ENCODE measurements around the gene MANSC1. TPM values are rescaled to one million over a fixed set of nuclear protein-coding genes. Genes with fewer than 3 reads are reported as not detected.

MANSC1 gene
- total RNA-seq, result 1 to 10 TPM in 1 of 2 donors, under 1 TPM in 1; 0.65 to 1.5 TPM

- Mint-ChIP-seq H3K36me3 (ENCODE audit: insufficient read depth in 2 of 2) (no peaks in the 10 kb centered on the region), H3K4me1 (ENCODE audit: low read depth) (peaks cover 32% of the 10 kb centered on the region), H3K9me3 (peaks cover 0 to 3% of the 10 kb centered on the region in 2 donors), H3K27me3 (ENCODE audit: low read depth) (no peaks in the 10 kb centered on the region), H3K27ac (no peak within 1 kb of the TSS), H3K4me3 (peak within 1 kb of the TSS; percentile 72 to 75)
- ATAC-seq (replicated peaks in 1 of 2), result peak; percentile 85 to 92
- peak; percentile 58 to 60 for DNase-seq
Observed at GRCh38 chr12:12349711-12350665, at the start of gene MANSC1. Gene MANSC1 (minus strand): TSS chr12:12350242. CDS start chr12:12343314, 6,928 bp downstream.

DNA sequence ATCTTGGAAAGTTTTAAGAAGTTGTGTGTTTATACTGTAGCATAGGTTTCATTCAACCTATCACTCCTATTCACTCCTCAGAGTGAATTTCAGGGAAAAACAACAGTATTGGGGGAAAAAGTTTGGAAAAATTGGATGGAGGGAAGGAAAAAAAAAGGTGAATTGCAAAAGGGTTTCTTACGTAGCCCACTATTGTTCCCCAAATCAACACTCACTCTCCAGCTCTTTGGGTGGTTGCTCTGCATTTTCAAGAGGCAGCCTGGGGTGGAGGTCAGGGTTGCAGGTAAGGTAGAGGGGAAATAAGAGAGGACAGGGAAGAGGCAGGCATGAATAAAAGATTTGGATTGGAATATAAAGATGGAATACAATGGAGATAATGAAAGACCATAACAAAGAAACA lies 49.1 kb upstream of the MANSC1 start:
- ATAC-seq (replicated peaks in 1 of 2), result no peak
- Mint-ChIP-seq H3K36me3 (ENCODE audit: insufficient read depth in 2 of 2) (peaks cover 12 to 22% of the 10 kb centered on the region in 2 donors), H3K27ac (peak overlapping the region; percentile 20), H3K9me3 (peaks cover 3% of the 10 kb centered on the region in 2 donors), H3K4me3 (no peak overlapping the region), H3K4me1 (ENCODE audit: low read depth) (peaks cover 79% of the 10 kb centered on the region), H3K27me3 (ENCODE audit: low read depth) (no peaks in the 10 kb centered on the region)
- DNase-seq, result no peak

DNA sequence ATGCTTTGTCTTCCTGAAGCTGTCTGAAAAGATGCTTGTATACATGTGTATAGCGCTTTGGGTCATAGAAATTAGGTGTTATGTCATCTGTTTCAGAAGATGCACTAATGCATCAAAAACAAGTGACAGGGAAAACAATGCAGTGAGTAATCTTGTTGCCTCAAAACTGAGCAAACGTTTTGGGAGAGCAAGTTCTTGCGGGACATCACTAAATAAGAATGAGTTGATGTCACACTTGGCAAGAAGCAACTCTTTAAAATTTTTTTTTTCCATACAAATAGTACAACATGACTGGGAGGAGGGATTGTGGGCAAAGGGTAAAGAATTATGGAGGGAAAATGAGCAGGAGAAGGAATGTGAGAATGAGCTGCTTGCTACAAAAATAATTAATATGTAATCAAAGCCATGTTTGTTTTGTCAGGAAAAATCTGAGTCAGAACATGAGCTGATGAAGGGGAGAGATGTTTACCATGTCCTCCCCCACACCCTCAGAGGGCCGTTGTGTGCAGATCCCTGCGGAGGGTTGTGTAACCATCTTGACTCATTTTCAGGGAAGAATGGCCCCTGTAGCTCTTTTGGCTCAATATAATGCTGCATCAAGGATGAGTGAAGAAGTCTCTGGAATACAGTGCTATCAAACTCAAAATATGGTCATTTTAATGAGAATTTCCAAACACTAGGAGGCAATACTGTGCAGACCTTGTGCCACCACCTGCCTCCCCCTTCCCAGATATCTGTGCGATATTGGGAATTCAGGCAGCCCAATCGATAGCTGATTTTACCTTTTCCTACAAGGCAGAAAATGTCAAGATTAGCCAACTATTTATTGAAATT lies 48.2 kb upstream of the MANSC1 start:
- H3K9me3 Mint-ChIP-seq, result peaks cover 3% of the 10 kb centered on the region in 2 donors
- DNase-seq (no peak), ATAC-seq (replicated peaks in 1 of 2) (no peak)
- H3K36me3 Mint-ChIP-seq (ENCODE audit: insufficient read depth in 2 of 2), result peaks cover 12 to 22% of the 10 kb centered on the region in 2 donors
- peak overlapping the region; percentile 13 for H3K27ac Mint-ChIP-seq
- peaks cover 69% of the 10 kb centered on the region for H3K4me1 Mint-ChIP-seq (ENCODE audit: low read depth)
- H3K4me3 Mint-ChIP-seq, result no peak overlapping the region
- H3K27me3 Mint-ChIP-seq (ENCODE audit: low read depth), result no peaks in the 10 kb centered on the region

DNA sequence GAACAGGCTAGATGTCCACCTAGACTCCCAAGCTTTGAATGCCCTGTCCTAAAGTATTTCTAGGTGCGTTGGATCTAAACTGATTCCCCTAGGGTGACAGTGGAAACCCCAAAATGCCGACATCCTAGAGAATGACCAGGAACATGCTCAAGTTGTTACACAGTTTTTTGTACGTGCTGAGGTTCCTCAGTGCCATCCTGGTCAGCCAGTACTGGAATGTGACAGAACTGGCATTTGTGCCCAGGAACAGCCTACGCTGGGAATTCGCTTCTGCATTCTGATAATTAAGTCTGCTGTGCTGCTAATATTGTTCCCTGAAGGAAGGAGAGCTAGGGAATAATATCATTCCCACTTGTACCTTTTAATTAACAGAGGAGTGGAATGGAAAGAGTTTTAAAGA lies 47.1 kb upstream of the MANSC1 start:
- Mint-ChIP-seq H3K9me3 (peaks cover 3% of the 10 kb centered on the region in 2 donors), H3K27me3 (ENCODE audit: low read depth) (no peaks in the 10 kb centered on the region), H3K27ac (peak overlapping the region; percentile 77), H3K4me1 (ENCODE audit: low read depth) (peaks cover 62% of the 10 kb centered on the region), H3K4me3 (peak overlapping the region in 1 of 2 donors; percentile 16), H3K36me3 (ENCODE audit: insufficient read depth in 2 of 2) (peaks cover 12 to 22% of the 10 kb centered on the region in 2 donors)
- ATAC-seq (replicated peaks in 1 of 2) (no peak), DNase-seq (no peak)

DNA sequence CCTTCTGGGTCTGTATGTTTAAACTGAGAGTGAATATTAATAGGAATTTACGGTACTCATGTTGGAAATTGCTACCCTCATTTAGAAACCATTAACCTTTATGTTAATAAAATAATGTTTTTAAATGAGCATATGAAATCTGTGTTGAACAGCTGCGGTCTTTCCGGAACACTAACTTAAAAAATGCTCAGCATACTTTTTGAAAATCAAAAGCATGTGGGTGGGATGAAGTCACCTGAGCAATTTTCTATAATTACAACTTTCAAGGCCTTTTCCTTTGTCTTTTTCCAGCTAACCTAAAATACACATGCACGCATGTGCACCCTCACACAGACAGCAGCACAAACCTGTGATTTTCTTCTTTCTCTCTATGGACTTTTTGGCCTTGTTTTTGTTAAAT lies 46.7 kb upstream of the MANSC1 start:
- peaks cover 59% of the 10 kb centered on the region for H3K4me1 Mint-ChIP-seq (ENCODE audit: low read depth)
- ATAC-seq (replicated peaks in 1 of 2), result no peak
- peaks cover 3% of the 10 kb centered on the region in 2 donors for H3K9me3 Mint-ChIP-seq
- DNase-seq, result no peak
- H3K36me3 Mint-ChIP-seq (ENCODE audit: insufficient read depth in 2 of 2), result peaks cover 12 to 20% of the 10 kb centered on the region in 2 donors
- peak overlapping the region; percentile 77 for H3K27ac Mint-ChIP-seq
- peak overlapping the region in 1 of 2 donors; percentile 16 for H3K4me3 Mint-ChIP-seq
- H3K27me3 Mint-ChIP-seq (ENCODE audit: low read depth), result no peaks in the 10 kb centered on the region

DNA sequence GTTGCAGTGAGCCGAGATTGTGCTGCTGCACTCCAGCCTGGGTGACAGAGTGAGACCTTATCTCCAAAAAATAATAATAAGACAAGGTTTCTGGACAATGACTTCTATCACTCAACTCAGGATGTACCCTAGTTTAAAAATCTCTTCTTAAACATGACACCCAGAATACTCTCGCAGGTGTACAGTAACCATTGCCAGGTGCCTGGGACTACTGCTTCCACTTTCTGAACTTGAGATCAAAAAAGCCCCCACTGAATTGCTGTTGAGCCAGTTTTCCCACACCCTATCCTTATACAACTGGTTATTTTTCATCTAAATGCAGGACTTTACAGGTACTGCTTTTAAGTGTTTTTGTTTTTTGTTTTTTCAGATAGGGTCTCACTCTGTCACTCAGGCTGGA lies 43.1 kb upstream of the MANSC1 start:
- no peak for ATAC-seq (replicated peaks in 1 of 2)
- Mint-ChIP-seq H3K27me3 (ENCODE audit: low read depth) (no peaks in the 10 kb centered on the region), H3K4me1 (ENCODE audit: low read depth) (peaks cover 35% of the 10 kb centered on the region), H3K4me3 (no peak overlapping the region), H3K9me3 (peaks cover 3% of the 10 kb centered on the region in 2 donors), H3K27ac (no peak overlapping the region), H3K36me3 (ENCODE audit: insufficient read depth in 2 of 2) (peaks cover 11 to 25% of the 10 kb centered on the region in 2 donors)
- no peak for DNase-seq

- no peak for DNase-seq
- H3K36me3 Mint-ChIP-seq (ENCODE audit: insufficient read depth in 2 of 2), result peaks cover 13 to 26% of the 10 kb centered on the region in 2 donors
- peaks cover 3% of the 10 kb centered on the region in 2 donors for H3K9me3 Mint-ChIP-seq
- H3K27me3 Mint-ChIP-seq (ENCODE audit: low read depth), result no peaks in the 10 kb centered on the region
- H3K27ac Mint-ChIP-seq, result no peak overlapping the region
- no peak for ATAC-seq (replicated peaks in 1 of 2)
- no peak overlapping the region for H3K4me3 Mint-ChIP-seq
- peaks cover 32% of the 10 kb centered on the region for H3K4me1 Mint-ChIP-seq (ENCODE audit: low read depth)
Observed at GRCh38 chr12:12392413-12392812, 42.4 kb upstream of the MANSC1 start.

DNA sequence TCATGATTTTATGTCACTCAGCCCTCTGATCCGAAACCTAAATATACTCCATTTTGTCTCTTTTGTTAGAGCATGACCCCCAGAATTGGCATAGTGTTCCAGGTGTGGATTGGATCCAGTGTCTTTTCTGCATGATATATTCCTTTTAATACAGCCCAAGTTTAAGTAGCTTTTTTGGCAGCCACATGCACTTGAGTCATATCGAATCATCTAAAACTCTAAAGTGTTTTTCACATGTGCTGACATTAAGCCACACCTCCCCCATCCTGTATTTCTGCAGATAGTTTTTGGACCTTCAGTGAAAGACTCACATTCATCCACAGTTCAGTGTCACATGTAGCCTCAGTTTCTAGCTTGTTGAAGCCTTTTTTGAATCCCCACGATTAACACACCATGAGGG lies 37.5 kb upstream of the MANSC1 start:
- Mint-ChIP-seq H3K4me3 (peak overlapping the region in 1 of 2 donors; percentile 65), H3K27ac (peak overlapping the region; percentile 64), H3K36me3 (ENCODE audit: insufficient read depth in 2 of 2) (peaks cover 18 to 29% of the 10 kb centered on the region in 2 donors), H3K27me3 (ENCODE audit: low read depth) (no peaks in the 10 kb centered on the region), H3K4me1 (ENCODE audit: low read depth) (peaks cover 40% of the 10 kb centered on the region), H3K9me3 (peaks cover 0 to 5% of the 10 kb centered on the region in 2 donors)
- DNase-seq (no peak), ATAC-seq (replicated peaks in 1 of 2) (no peak)

DNA sequence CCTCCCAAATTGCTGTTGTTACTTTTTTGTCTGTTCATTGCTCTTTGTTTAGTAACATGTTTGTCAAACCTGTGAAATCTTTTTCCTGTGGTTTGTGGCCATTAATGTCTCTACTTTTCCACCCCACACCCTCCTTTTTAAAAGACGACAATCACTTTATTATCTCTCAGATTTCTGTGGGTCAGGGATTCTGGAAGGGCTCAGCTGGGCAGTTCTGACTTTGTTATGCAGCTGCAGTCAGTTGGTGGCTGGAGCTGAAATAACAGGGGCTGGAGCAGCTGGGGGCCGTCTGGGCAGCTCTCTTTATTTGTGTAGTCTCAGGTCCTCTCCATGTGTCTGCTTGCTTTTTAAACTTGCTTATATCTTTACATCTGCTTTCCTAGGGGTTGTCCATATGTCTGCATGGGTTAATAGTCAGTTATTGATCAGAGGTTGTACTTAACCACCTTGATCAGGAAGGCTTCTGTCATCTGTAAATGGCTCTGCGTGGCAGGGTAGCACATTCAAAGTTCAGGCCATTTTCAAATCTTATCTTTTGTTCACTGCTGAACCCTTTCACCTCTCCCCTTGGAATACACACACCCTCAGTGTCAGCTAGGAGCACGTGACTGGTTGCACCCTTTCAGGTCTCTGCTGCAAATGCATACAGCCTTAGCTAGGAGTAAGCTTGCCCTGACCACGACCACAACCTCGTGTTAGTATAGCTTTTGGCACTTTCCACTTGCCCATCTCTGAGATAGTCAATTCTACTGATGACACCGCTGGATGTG lies 34.7 kb upstream of the MANSC1 start:
- DNase-seq (peak; percentile 71 to 72), ATAC-seq (replicated peaks in 1 of 2) (peak; percentile 92 to 93)
- Mint-ChIP-seq H3K9me3 (peaks cover 0 to 13% of the 10 kb centered on the region in 2 donors), H3K4me1 (ENCODE audit: low read depth) (peaks cover 60% of the 10 kb centered on the region), H3K27ac (peak overlapping the region; percentile 96), H3K4me3 (peak overlapping the region; percentile 44 to 76), H3K36me3 (ENCODE audit: insufficient read depth in 2 of 2) (peaks cover 25 to 33% of the 10 kb centered on the region in 2 donors), H3K27me3 (ENCODE audit: low read depth) (no peaks in the 10 kb centered on the region)

DNA sequence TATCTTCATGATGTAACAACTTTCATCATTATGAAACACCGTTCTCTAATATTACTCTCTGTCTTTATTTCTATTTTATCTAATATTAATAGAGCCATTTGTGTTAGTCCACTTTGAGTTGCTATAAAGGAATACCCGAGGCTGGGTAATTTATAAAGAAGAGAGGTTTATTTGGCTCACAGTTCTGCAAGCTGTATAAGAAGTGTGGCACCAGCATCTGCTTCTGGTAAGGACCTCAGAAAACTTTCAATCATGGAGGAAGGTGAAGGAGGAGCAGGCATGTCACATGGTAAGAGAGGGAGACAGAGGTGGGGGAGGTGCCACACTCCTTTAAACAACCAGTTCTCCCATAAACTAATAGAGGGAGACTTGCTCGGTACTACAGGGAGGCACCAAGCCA lies 31.9 kb upstream of the MANSC1 start:
- H3K27ac Mint-ChIP-seq, result peak overlapping the region; percentile 85

GRCh38 chr12:12380949-12381593 lies 31.0 kb upstream of the MANSC1 start:
- H3K36me3 Mint-ChIP-seq (ENCODE audit: insufficient read depth in 2 of 2), result peaks cover 30 to 44% of the 10 kb centered on the region in 2 donors
- no peak for DNase-seq
- peak overlapping the region in 1 of 2 donors; percentile 49 for H3K4me3 Mint-ChIP-seq
- H3K27me3 Mint-ChIP-seq (ENCODE audit: low read depth), result no peaks in the 10 kb centered on the region
- ATAC-seq (replicated peaks in 1 of 2), result no peak
- peaks cover 2 to 15% of the 10 kb centered on the region in 2 donors for H3K9me3 Mint-ChIP-seq
- peaks cover 84% of the 10 kb centered on the region for H3K4me1 Mint-ChIP-seq (ENCODE audit: low read depth)
- H3K27ac Mint-ChIP-seq, result peak overlapping the region; percentile 91

More for the DNA sequence above, 31.9 kb upstream of the MANSC1 start:
- Mint-ChIP-seq H3K27me3 (ENCODE audit: low read depth) (no peaks in the 10 kb centered on the region), H3K36me3 (ENCODE audit: insufficient read depth in 2 of 2) (peaks cover 30 to 41% of the 10 kb centered on the region in 2 donors), H3K4me1 (ENCODE audit: low read depth) (peaks cover 77% of the 10 kb centered on the region), H3K9me3 (peaks cover 2 to 15% of the 10 kb centered on the region in 2 donors), H3K4me3 (no peak overlapping the region)
- ATAC-seq (replicated peaks in 1 of 2) (no peak), DNase-seq (no peak)
